HUDEP-2 (cell line): Measurements from ENCODE around the gene DAPK2.
"Not testable (repeated sequence)": the region's sequence is repeated elsewhere in the genome, so short reads cannot be mapped to it uniquely, and the experiment has no call there.

Experiments
- DNase-seq, 76 experiments: peaks; one replicate each; lab custom pipeline; 2025; ENCODE audit not compliant: unreplicated experiment in 76 of 76; lab: John Stamatoyannopoulos, UW

DAPK2 gene

DNA sequence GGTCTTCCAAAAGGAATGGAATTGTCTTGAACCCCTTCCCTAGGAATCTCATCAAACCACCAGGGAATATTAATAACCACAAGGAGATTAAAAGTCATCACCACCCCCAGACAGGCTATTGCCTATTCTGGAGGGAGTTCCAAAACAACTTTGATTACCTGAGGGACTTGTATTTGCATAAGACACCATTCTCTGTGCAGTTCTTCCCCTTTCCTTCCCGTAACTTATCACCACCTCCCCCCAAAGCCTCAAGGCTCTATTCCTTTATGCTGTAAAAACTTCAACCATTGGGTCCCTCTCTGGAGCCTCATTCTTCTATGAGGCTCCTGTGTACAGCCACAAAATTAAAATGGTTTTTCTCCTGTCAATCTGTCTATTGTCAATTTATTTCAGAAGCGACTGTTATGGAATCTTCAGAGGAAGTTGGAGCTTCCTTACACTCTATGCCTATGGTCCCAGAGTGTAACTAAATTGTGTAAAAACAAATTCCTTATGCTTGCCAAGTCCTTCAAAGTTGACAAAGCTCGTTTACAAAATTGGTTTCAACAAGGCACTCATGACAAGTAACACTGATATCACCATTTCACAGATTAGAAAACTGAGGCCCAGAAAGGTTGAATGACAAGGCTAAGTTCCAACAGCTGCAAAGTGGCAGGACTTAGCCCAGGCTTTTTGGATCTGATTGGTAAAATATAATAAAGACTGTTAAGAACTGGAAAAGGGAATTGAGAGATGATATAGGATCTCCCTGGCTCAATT, 144.2 kb downstream of the DAPK2 start:
- no peak for DNase-seq

DNA sequence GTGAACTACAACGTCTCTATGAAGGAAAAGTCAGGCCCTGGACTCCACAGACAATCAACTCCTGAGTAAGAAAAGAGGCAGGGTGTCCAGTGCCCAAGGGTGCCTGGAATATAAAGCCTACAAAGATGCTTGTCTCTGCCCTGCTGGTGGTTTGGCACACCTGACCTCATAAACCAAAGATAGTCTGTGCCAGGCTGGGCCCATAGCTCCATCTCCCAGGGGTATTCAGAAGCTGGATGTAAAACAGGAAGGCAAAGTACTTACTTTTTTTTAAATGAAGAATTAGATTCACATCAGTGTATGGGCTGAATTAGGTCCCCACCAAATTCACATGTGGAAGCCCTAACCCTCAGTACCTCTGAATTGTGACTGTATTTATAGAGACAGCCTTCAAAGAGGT, 146.0 kb downstream of the DAPK2 start:
- DNase-seq, result no peak

DNA sequence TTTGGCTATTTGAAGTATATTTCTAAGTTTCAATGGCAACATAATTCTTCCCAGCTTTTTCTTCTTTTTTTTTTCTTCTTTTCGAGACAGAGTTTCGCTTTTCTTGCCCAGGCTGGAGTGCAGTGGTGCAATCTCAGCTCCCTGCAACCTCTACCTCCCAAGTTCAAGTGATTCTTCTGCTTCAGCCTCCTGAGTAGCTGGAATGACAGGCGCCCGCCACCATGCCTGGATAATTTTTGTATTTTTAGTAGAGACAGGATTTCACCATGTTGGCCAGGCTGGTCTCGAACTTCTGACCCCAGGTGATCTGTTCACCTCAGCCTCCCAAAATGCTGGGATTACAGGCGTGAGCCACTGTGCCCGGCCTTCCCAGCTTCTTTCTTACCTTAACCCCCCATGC, 146.7 kb downstream of the DAPK2 start:
- DNase-seq, result not testable (repeated sequence)

DNA sequence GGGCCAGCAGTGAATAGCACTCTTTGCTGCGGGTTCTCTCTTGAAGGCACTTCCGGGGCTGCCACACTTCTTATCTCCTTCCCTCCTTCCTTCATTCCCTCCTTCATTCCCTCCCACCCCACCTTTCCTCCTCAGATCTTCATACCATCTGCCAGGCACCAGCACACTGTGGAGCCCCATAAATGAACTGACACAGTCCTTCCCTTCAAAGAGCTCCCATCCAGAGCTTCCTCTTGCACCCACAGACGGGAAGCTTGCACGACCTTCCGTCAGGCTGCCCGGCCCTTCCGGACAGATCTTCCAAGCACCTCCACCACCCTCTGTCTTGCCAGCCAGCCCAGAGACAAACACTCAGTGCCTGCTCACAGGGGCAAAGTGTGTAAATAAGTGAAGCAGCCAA, 147.1 kb downstream of the DAPK2 start:
- DNase-seq, result no peak

DNA sequence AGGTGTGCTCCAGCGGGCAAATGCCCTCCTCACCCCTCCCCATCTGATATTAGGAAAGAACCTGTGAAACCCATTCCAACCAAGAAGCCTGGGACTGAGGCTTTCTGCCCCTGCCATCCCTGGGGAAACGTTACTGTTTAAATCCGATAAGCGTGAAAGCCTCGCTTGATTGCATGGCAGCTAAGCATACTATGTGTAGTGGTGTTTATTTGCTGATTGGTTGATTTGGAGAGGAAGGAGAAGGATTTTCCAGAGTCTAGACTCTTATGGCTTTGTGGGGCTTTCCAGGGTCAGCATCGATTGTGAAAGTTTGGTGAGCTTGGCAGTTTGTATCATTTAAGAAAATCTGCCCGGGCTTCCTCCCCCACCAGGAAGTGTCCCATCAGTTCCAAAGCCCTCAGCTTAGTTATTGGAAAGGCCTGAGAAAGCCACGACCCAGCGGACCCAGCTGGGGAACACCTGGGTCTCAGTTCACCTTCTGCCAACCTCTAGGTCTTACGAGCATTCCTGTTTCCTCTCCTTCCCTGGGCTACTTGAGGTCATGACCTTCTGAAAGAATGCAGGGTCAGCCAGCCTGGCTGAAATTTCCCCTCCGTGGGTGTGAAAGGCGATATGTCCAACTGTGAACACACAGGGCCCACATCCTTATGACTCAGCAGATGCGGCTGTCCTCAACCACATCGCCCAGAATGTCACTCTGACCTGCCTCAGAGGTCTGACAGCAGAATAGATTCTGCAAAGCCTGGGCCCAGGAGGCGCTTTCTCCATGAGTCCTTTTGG, 149.8 kb downstream of the DAPK2 start:
- DNase-seq, result peak in 49 of 76 experiments; percentile 7 to 71 (median 36)

DNA sequence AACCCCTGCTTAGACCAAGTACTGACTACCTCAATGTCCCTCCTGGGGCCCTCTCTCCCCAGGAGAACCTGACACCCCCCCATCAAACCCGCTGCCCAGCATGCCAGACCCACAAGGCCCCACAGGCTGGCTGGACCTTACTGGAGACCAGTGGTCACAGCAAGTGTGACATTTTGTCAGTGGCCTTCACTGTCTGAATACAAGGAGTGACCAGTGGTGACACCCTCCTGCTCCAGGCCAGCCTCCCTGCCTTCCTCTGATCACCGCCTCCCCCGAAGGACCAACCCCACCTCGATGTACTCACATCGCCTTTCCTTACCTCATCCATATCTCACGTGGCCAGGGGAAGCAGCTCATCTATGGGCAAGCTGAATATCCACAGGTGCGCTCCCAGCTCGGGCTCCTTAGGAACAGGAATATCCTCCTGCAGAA, 150.5 kb downstream of the DAPK2 start:
- no peak for DNase-seq

DNA sequence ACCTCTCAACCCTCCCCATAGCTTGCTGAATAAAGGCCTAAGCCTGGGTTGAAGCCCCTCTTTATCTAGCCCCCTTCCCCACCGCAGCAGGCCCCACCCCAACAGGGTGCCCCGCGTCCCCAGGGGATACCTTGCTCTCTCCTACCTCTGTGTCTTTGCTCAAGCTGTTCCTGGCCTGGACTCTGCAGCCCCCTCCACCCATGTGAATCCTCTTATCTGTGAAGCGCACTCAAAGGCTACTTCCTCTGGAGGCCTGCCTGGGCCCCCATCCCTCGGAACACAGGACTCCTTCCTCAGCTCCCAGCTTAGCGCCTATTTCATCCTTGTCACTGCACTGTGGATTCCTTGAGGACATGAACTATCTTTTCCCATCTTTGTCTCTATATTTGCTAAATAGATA, 151.1 kb downstream of the DAPK2 start:
- DNase-seq, result peak in 50 of 76 experiments; percentile 8 to 61 (median 30)

DNA sequence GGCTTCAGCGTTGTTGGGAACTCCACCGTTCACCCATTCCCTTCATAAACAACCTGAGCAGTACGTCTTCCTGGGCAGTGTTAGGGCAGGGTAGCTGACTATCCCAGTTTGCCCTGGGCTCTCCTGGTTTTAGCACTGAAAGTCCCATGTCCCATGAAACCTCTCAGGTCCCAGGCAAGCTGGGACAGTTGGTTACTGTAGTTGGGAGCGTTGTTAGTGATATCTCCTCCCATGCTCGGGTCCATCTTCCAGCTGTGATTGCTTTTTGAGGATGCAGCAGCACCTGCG, 151.7 kb downstream of the DAPK2 start:
- no peak for DNase-seq

DNA sequence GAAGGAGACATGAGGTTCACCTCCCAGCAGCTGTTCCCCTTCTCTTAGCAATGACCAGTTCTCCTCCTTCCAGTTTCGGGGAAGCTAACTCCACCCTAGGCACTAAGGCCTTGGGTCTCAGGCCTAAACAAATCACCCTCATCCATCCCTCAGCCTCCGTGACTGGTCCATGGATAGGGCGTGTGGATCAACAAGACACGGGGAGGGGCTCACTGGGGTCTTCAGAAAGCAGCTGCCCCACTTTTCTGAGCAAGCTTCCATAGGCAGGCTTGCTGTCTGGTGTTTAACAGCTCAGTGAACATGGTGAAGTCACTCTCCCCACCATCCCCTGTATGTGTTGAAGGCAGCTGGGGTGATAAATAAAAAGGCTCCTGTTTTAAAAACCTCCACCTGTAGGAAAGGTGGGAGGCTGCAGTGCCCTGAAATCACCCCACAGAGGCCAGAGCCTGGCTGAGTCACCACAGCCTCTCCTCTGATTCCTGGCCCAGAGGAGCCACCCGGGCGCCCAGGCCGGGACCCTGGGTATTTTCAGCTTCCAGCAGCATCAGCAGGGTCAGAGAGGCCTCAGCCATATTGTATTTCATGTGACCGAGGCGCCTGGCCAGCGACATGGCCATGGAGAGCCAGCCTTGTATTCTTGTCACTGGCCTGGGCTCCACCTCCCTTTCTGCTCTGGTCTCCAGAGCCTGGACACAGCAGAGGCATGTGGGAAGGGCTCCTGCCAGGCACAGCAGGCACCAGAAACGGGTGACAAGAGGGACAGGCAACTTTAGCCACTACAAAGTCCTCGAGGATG, 152.2 kb downstream of the DAPK2 start:
- DNase-seq, result no peak

DNA sequence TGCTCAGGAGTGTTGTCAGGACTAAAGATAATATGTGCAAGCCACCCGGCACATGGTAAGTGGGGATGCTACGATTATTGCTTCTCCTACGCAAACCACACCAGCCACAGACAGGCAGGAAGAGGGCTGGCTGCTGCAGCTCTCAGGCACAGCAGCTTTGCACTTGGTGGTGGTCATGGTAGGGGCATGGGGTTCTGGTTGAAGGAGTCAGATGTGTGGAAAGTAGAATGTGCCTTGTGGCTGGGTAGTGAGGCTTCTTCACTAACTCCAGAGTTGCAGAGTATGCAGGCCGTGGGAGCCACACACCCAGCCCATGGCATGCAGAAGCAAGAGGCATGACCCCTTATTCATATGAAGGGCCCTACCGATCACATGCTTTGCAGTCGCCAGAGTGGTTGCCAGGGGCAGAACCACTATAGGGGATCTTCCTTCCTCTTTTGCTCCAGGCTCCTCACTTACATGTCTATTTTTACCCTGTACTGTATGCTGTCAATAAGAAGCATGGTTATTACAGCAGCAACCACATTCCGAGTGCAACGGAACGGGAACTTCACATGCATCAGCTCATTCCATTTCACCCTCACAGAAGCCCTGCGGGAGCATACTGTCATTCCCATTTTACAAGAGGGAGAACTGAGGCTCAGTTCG, 153.4 kb downstream of the DAPK2 start:
- peak in 34 of 76 experiments; percentile 7 to 63 (median 37) for DNase-seq

DNA sequence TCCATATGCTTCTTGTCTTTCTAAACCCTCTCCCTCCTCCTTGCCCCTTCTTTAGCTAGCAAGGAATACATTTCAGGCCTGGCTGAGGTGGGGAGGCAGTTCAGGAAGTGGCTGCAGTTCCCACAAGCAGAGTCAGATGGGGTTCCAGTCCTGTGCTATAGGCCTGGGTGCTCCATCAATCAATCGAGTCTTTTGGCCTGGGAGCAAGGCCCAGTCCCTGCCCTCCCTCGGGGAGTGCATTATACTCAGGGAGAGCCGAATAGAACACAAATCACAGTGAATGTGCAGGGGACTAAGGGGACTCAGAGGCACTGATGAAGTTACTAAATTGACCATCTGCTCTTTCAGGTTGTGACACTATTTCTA, 154.5 kb downstream of the DAPK2 start:
- DNase-seq, result no peak

DNA sequence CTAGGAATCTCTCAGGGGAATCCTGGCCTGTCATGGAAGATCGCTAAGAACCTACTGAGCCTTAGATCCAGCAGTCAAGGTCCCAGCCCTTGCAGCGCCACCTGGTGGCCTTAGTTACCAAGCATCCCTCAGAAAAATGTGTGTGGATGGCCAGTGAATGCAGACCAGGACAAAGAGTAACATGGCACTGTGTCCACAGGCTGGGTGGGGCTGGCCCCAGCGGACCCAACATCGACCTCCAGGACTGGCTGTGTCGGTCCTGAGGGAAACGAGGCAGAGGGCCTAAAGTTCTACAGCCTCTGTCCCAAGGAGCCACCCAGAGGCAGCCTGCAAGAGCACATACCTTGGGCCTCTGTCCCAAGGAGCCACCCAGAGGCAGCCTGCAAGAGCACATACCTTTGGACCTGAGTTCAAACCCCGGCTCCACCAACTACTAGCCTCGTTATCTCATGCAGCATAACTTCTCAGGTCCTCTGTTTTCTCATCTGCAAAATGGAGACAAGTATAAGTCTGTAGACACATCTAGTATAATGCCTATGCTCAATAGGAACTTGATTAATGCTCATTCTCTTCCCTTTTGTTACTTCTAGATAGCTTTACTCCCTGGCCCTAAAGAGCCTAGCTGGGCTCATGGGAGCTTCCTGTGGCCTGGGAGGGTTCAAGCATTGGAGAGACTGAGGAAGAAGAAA, 155.1 kb downstream of the DAPK2 start:
- DNase-seq, result peak in 72 of 76 experiments; percentile 16 to 84 (median 63)

DNA sequence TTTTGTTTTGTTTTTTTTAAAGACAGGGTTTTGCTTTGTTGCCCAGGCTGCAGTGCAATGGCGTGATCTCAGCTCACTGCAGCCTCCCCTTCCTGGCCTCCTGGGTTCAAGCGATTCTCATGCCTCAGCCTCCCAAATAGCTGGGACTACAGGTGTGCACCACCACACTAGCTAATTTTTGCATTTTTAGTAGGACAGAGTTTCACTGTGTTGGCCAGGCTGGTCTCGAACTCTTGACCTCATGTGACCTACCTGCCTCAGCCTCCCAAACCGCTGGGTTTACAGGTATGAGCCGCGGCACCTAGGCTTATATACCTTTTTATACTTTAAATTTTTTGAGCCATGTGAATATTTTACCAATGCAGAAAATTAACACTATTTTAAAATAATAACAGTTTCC, 155.7 kb downstream of the DAPK2 start:
- no peak for DNase-seq

DNA sequence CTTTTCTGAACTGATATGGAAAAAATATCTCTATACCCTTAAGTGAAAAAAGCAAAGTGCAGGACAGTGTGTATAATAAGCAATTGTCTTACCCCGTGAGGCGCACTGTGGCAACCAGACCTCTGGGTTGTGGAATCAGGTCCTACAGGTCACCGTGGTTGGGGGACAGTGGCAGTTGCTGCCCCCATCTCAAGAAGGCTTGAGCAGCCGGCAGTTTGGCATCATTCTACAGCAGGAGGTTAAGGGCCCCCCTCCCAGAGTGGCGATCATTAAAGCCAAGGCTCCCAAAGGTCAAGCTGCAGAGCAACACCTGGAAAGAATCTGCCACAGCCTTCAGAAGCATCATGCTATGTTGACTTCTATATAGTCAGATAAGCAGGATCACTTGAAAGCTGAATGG, 156.5 kb downstream of the DAPK2 start:
- DNase-seq, result no peak

DNA sequence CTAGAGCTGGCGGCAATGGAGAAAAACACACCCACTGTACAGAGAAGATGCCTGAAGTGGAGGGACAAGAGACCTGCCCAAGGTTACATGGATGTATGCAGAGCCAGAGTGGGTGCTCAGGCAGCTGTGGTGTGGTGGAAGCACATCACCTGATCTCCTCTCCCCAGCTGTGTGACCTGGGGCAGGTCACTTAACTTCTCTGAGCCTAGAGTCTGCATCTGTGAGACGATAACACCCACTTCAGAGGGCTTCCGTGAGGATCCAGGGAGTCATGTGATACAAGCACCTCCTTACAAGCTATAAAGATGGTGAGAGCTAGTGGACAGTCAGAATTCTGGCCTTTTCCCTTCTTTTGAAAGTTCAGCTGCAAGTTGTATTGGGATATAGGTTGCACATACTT, 157.5 kb downstream of the DAPK2 start:
- peak in 4 of 76 experiments; percentile 6 to 32 (median 15) for DNase-seq

DNA sequence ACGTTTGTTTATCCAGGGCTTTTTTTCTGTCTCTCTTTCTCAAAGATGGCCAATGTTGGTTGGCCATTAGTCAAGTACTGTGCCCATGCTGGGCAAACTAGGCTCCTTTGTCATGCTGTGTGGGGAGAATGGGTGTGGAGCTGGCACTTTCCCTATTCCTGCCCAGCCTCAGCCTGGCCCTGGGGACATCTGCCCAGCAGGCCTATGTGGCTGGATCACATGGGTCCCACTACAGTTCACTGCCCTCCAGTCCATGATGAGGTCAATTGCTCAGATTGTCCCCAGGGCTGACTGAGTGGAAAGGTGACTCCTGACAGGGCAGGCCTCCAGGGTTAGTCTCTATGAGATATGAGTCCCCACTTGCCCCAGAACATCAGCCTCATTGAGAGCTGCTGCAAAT, 158.1 kb downstream of the DAPK2 start:
- no peak for DNase-seq

DNA sequence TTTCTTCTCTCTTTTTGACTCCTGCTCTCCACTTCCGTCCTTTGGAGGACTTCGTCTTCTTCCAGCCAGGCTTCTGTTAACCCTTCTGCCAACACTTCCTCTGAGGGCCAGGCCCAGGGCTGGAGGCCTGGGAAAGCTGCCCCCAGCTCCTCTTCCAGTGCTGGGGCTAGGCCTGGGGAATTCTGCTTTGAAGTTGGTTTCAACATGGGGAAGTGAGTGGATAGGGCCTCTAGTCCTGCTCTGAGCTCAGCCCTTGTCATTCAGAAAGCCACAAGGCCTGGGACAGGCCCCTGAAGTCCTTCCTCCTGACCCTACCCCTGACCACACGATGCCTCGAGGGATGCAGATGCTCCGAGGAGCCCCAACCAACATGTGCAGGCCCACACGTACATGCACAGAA, 158.7 kb downstream of the DAPK2 start:
- DNase-seq, result no peak

DNA sequence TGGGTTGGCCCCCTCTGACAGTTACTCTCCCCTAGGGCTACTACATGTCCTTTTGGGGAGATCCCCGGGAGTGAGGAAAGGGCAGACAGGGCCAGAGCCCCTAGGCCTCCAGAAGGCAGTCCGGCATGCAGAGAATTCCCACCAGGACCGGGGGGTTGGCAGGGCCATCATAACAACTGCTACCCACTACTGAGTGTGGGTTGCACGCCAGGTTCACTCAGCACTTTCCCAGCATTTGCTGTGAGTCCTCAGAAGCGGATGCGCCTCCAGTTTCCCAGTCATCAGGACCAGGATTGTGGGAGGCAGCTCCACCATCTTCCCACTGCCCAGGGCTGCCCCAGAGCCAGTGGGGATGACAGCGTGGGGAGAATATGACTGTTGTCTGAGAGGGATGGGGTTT, 161.3 kb downstream of the DAPK2 start:
- DNase-seq, result no peak

DNA sequence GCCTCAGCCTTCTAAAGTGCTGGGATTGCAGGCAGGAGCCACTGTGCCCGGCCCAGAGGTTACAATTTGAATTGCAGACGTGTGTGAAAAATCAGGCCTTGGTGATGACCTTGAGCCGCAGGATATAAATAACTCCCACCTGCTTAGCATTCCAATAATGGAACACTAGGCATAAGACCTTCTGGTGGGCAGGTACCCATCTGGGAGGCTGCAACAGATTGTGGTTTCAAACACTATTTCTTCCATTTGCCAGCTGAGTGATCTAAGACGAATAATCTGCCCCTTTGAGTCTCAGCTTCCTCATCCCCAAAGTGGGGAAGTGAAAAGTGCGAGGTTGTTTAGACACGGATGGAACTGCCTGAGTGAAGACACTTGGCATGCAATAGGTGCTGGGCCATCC, 164.9 kb downstream of the DAPK2 start:
- no peak for DNase-seq

DNA sequence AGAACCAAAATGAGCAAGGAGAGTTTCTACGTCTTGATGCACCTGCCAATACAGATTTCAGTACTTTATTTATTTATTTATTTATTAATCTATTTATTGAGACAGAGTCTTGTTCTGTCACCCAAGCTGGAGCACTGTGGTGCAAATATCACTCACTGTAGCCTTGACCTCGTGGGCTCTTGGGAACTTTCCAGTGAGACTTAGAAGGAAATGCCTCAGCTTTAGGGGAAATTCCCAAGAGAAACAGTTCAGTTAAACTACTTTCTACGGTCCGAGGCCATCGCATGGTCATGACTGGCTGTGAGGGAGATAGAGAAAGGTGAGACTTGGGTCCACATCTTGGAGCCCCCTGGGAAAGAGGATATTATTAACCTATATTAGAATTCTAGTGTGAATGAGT, 165.5 kb downstream of the DAPK2 start:
- no peak for DNase-seq
